Stimulated activated effector memory CD8-positive, alpha-beta T cell treated with anti-CD3 and anti-CD28 coated beads, Interleukin-12 subunit alpha, Interleukin-12 subunit beta, amount 100 ng/mL, for 72 hours (primary cell): ENCODE data around the gene RBM20.
"Not testable (repeated sequence)": the region's sequence is repeated elsewhere in the genome, so short reads cannot be mapped to it uniquely, and the experiment has no call there.

Experiments
- ATAC-seq: fragments of 150-1000 bp; cut with Tn5 transposase; 2 replicates; pipeline ENCODE4 v1.10.0; 2021
- DNase-seq, 2 donors: peaks; one replicate each; pipeline ENCODE4 v3.0.0; 2021 to 2022; ENCODE audit warnings: low spot score in 2 of 2
- H3K27ac Mint-ChIP-seq: one replicate; pipeline ENCODE4 v1.8.0; 2022; ENCODE audit warnings: mild to moderate bottlenecking, mixed read lengths
- H3K36me3 Mint-ChIP-seq: one replicate; pipeline ENCODE4 v1.8.0; 2022; ENCODE audit warnings: mild to moderate bottlenecking, mixed read lengths
- H3K4me1 Mint-ChIP-seq: one replicate; pipeline ENCODE4 v1.8.0; 2022; ENCODE audit warnings: mixed read lengths
- H3K4me3 Mint-ChIP-seq: one replicate; pipeline ENCODE4 v1.8.0; 2022; ENCODE audit warnings: mild to moderate bottlenecking, mixed read lengths
- H3K9me3 Mint-ChIP-seq: one replicate; pipeline ENCODE4 v1.8.0; 2022; ENCODE audit warnings: mixed read lengths

Gene RBM20

GRCh38 chr10:110695539-110695886 lies 51.4 kb downstream of the RBM20 start:
- peak in 1 of 2 donors; percentile 35 for DNase-seq
- Mint-ChIP-seq H3K9me3 (no peaks in the 10 kb centered on the region), H3K27ac (no peak overlapping the region), H3K4me3 (no peak overlapping the region), H3K36me3 (no peaks in the 10 kb centered on the region), H3K4me1 (no peaks in the 10 kb centered on the region)
- ATAC-seq, result no peak

GRCh38 chr10:110696436-110696835 lies 52.3 kb downstream of the RBM20 start:
- H3K4me3 Mint-ChIP-seq, result no peak overlapping the region
- DNase-seq (peak in 1 of 2 donors; percentile 33), ATAC-seq (no peak)
- H3K4me1 Mint-ChIP-seq, result peaks cover 5% of the 10 kb centered on the region
- no peaks in the 10 kb centered on the region for H3K36me3 Mint-ChIP-seq
- no peaks in the 10 kb centered on the region for H3K9me3 Mint-ChIP-seq
- no peak overlapping the region for H3K27ac Mint-ChIP-seq

GRCh38 chr10:110698340-110698739 lies 54.2 kb downstream of the RBM20 start:
- H3K9me3 Mint-ChIP-seq, result no peaks in the 10 kb centered on the region
- no peak overlapping the region for H3K4me3 Mint-ChIP-seq
- H3K4me1 Mint-ChIP-seq, result peaks cover 5% of the 10 kb centered on the region
- H3K36me3 Mint-ChIP-seq, result no peaks in the 10 kb centered on the region
- DNase-seq (no peak), ATAC-seq (no peak)
- H3K27ac Mint-ChIP-seq, result no peak overlapping the region

GRCh38 chr10:110698782-110699201 lies 54.7 kb downstream of the RBM20 start:
- DNase-seq (no peak), ATAC-seq (no peak)
- H3K27ac Mint-ChIP-seq, result no peak overlapping the region
- no peaks in the 10 kb centered on the region for H3K9me3 Mint-ChIP-seq
- H3K4me3 Mint-ChIP-seq, result no peak overlapping the region
- no peaks in the 10 kb centered on the region for H3K36me3 Mint-ChIP-seq
- H3K4me1 Mint-ChIP-seq, result peaks cover 5% of the 10 kb centered on the region

GRCh38 chr10:110699859-110700468 lies 55.8 kb downstream of the RBM20 start:
- H3K4me3 Mint-ChIP-seq, result no peak overlapping the region
- ATAC-seq (no peak), DNase-seq (peak in 1 of 2 donors; percentile 22)
- no peaks in the 10 kb centered on the region for H3K9me3 Mint-ChIP-seq
- no peaks in the 10 kb centered on the region for H3K36me3 Mint-ChIP-seq
- H3K4me1 Mint-ChIP-seq, result peaks cover 5% of the 10 kb centered on the region
- no peak overlapping the region for H3K27ac Mint-ChIP-seq

GRCh38 chr10:110700947-110701616 lies 56.9 kb downstream of the RBM20 start:
- Mint-ChIP-seq H3K9me3 (no peaks in the 10 kb centered on the region), H3K36me3 (no peaks in the 10 kb centered on the region), H3K4me3 (no peak overlapping the region), H3K4me1 (peaks cover 5% of the 10 kb centered on the region), H3K27ac (no peak overlapping the region)
- DNase-seq (peak in 1 of 2 donors; percentile 28), ATAC-seq (no peak)

GRCh38 chr10:110701617-110701971 lies 57.5 kb downstream of the RBM20 start:
- no peaks in the 10 kb centered on the region for H3K36me3 Mint-ChIP-seq
- DNase-seq (peak in 1 of 2 donors; percentile 18), ATAC-seq (no peak)
- no peak overlapping the region for H3K27ac Mint-ChIP-seq
- peaks cover 5% of the 10 kb centered on the region for H3K4me1 Mint-ChIP-seq
- no peak overlapping the region for H3K4me3 Mint-ChIP-seq
- H3K9me3 Mint-ChIP-seq, result no peaks in the 10 kb centered on the region

- Mint-ChIP-seq H3K27ac (no peak overlapping the region), H3K9me3 (no peaks in the 10 kb centered on the region), H3K4me3 (no peak overlapping the region), H3K36me3 (no peaks in the 10 kb centered on the region), H3K4me1 (peaks cover 5% of the 10 kb centered on the region)
- DNase-seq (no peak), ATAC-seq (no peak)
These were observed 59.9 kb downstream of the RBM20 start for GRCh38 chr10:110704070-110704469.

- Mint-ChIP-seq H3K4me3 (no peak overlapping the region), H3K27ac (no peak overlapping the region), H3K36me3 (no peaks in the 10 kb centered on the region), H3K9me3 (no peaks in the 10 kb centered on the region), H3K4me1 (peaks cover 5% of the 10 kb centered on the region)
- ATAC-seq (no peak), DNase-seq (no peak)
These were observed 60.9 kb downstream of the RBM20 start for GRCh38 chr10:110704906-110705476.

GRCh38 chr10:110705596-110705995 lies 61.5 kb downstream of the RBM20 start:
- not testable (repeated sequence) for H3K4me1 Mint-ChIP-seq, H3K27ac Mint-ChIP-seq, H3K9me3 Mint-ChIP-seq, ATAC-seq, H3K36me3 Mint-ChIP-seq, H3K4me3 Mint-ChIP-seq
- peak in 1 of 2 donors; percentile 30 for DNase-seq

- ATAC-seq, result no peak
- no peak for DNase-seq
- no peaks in the 10 kb centered on the region for H3K9me3 Mint-ChIP-seq
- no peaks in the 10 kb centered on the region for H3K4me1 Mint-ChIP-seq
- no peaks in the 10 kb centered on the region for H3K36me3 Mint-ChIP-seq
- H3K4me3 Mint-ChIP-seq, result no peak overlapping the region
- no peak overlapping the region for H3K27ac Mint-ChIP-seq
These were observed 62.6 kb downstream of the RBM20 start for GRCh38 chr10:110706690-110707098.

GRCh38 chr10:110708776-110709443 lies 64.8 kb downstream of the RBM20 start:
- Mint-ChIP-seq H3K9me3 (no peaks in the 10 kb centered on the region), H3K36me3 (no peaks in the 10 kb centered on the region)
- ATAC-seq, result no peak

GRCh38 chr10:110709444-110709828 lies 65.3 kb downstream of the RBM20 start:
- H3K27ac Mint-ChIP-seq, result no peak overlapping the region

More at GRCh38 chr10:110708776-110709443, 64.8 kb downstream of the RBM20 start:
- peak in 1 of 2 donors; percentile 13 for DNase-seq
- Mint-ChIP-seq H3K4me1 (no peaks in the 10 kb centered on the region), H3K4me3 (no peak overlapping the region), H3K27ac (no peak overlapping the region)

GRCh38 chr10:110709964-110710587 lies 65.9 kb downstream of the RBM20 start:
- Mint-ChIP-seq H3K4me1 (no peaks in the 10 kb centered on the region), H3K36me3 (no peaks in the 10 kb centered on the region), H3K9me3 (no peaks in the 10 kb centered on the region), H3K27ac (no peak overlapping the region), H3K4me3 (no peak overlapping the region)
- ATAC-seq (no peak), DNase-seq (no peak)

More at GRCh38 chr10:110709444-110709828, 65.3 kb downstream of the RBM20 start:
- H3K4me1 Mint-ChIP-seq, result no peaks in the 10 kb centered on the region
- ATAC-seq, result no peak
- no peaks in the 10 kb centered on the region for H3K36me3 Mint-ChIP-seq
- peak in 1 of 2 donors; percentile 10 for DNase-seq
- H3K4me3 Mint-ChIP-seq, result no peak overlapping the region
- H3K9me3 Mint-ChIP-seq, result no peaks in the 10 kb centered on the region

GRCh38 chr10:110710621-110711020 lies 66.5 kb downstream of the RBM20 start:
- peak in 1 of 2 donors; percentile 35 for DNase-seq
- H3K27ac Mint-ChIP-seq, result no peak overlapping the region
- ATAC-seq, result no peak
- no peaks in the 10 kb centered on the region for H3K36me3 Mint-ChIP-seq
- H3K9me3 Mint-ChIP-seq, result no peaks in the 10 kb centered on the region
- H3K4me1 Mint-ChIP-seq, result no peaks in the 10 kb centered on the region
- H3K4me3 Mint-ChIP-seq, result no peak overlapping the region
